ENCODE data around the gene AFTPH.

Gene AFTPH

DNA sequence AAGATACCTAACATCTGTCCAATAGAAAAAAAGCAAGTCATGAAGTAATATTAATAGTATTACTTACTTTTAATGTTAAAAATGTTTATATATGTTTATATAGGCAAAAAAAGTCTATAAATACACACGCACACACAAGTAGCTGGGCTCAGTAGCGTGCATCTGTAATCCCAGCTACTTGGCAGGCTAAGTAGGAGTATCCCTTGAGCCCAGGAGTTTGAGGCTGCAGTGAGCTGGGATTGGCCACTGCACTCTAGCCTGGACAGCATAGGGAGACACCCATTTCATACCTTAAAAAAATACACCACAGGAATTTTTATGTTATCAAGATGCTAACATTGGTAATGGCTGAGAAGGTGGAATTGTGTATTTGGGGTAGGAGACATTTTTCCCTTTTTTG is 17.4 kb upstream of the AFTPH start:
- no peak overlapping the region for H3K4me3 ChIP-seq (ENCODE audit: low read depth, low read length)
- CTCF ChIA-PET, result interaction anchor here (0.8 to 3.6 kb wide), 2 partner anchors 16 to 19 kb away, joined by 3 to 15 read pairs; no protein-coding TSS in a partner anchor
- POLR2A ChIA-PET, result interaction anchor here (1.1 kb wide), 1 partner anchor 17 kb away, joined by 3 read pairs; no protein-coding TSS in a partner anchor
- no peaks in the 10 kb centered on the region for H3K9me3 ChIP-seq (ENCODE audit: control insufficient read depth, insufficient read depth, low read depth, low read length)
- no peaks in the 10 kb centered on the region for H3K36me3 ChIP-seq (ENCODE audit: control insufficient read depth in 2 of 2, insufficient read depth in 1 of 2, low read length in 2 of 2)
- TF ChIP-seq OSR2 (tag by site-specific recombination; IDR thresholded peaks at IDR 0.05), result no peak
- TF ChIP-seq ZNF423 (tag by site-specific recombination; IDR thresholded peaks at IDR 0.05), result no peak
- TF ChIP-seq, protein P1, sequence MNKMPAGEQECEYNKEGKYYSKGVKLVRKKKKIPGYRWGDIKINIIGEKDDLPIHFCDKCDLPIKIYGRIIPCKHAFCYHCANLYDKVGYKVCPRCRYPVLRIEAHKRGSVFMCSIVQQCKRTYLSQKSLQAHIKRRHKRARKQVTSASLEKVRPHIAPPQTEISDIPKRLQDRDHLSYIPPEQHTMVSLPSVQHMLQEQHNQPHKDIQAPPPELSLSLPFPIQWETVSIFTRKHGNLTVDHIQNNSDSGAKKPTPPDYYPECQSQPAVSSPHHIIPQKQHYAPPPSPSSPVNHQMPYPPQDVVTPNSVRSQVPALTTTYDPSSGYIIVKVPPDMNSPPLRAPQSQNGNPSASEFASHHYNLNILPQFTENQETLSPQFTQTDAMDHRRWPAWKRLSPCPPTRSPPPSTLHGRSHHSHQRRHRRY (tag by site-specific recombination; IDR thresholded peaks at IDR 0.05), result no peak
- no peak for TF ChIP-seq OVOL3 (tag by site-specific recombination; IDR thresholded peaks at IDR 0.05)
- TF ChIP-seq ZNF830 (tag by site-specific recombination; IDR thresholded peaks at IDR 0.05; ENCODE audit: low read depth), result no peak
- TF ChIP-seq ZNF10 (tag by site-specific recombination; IDR thresholded peaks at IDR 0.05), result no peak
- TF ChIP-seq ZNF791 (tag by site-specific recombination; IDR thresholded peaks at IDR 0.05), result no peak
- TF ChIP-seq, protein P2, sequence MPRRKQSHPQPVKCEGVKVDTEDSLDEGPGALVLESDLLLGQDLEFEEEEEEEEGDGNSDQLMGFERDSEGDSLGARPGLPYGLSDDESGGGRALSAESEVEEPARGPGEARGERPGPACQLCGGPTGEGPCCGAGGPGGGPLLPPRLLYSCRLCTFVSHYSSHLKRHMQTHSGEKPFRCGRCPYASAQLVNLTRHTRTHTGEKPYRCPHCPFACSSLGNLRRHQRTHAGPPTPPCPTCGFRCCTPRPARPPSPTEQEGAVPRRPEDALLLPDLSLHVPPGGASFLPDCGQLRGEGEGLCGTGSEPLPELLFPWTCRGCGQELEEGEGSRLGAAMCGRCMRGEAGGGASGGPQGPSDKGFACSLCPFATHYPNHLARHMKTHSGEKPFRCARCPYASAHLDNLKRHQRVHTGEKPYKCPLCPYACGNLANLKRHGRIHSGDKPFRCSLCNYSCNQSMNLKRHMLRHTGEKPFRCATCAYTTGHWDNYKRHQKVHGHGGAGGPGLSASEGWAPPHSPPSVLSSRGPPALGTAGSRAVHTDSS (tag by site-specific recombination; IDR thresholded peaks at IDR 0.05), result no peak
- TF ChIP-seq ZNF350 (tag by site-specific recombination; IDR thresholded peaks at IDR 0.05), result no peak
- TF ChIP-seq ZNF549 (tag by site-specific recombination; IDR thresholded peaks at IDR 0.05), result no peak
- no peak for TF ChIP-seq ZNF843 (tag by site-specific recombination; IDR thresholded peaks at IDR 0.05)
- no peak for TF ChIP-seq ZNF701 (tag by site-specific recombination; IDR thresholded peaks at IDR 0.05)
- TF ChIP-seq ZNF548 (tag by site-specific recombination; IDR thresholded peaks at IDR 0.05), result no peak
- TF ChIP-seq, protein P3, sequence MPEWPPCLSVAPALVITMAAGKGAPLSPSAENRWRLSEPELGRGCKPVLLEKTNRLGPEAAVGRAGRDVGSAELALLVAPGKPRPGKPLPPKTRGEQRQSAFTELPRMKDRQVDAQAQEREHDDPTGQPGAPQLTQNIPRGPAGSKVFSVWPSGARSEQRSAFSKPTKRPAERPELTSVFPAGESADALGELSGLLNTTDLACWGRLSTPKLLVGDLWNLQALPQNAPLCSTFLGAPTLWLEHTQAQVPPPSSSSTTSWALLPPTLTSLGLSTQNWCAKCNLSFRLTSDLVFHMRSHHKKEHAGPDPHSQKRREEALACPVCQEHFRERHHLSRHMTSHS (tag by site-specific recombination; IDR thresholded peaks at IDR 0.05), result no peak
- no peak for TF ChIP-seq ZNF530 (tag by site-specific recombination; IDR thresholded peaks at IDR 0.05; ENCODE audit: low read depth)
- TF ChIP-seq, protein P4, sequence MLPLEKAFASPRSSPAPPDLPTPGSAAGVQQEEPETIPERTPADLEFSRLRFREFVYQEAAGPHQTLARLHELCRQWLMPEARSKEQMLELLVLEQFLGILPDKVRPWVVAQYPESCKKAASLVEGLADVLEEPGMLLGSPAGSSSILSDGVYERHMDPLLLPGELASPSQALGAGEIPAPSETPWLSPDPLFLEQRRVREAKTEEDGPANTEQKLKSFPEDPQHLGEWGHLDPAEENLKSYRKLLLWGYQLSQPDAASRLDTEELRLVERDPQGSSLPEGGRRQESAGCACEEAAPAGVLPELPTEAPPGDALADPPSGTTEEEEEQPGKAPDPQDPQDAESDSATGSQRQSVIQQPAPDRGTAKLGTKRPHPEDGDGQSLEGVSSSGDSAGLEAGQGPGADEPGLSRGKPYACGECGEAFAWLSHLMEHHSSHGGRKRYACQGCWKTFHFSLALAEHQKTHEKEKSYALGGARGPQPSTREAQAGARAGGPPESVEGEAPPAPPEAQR (tag by site-specific recombination; IDR thresholded peaks at IDR 0.05), result no peak
- no peaks in the 10 kb centered on the region for H3K4me1 ChIP-seq (ENCODE audit: control insufficient read depth, insufficient read depth, low read length)
- H3K27ac ChIP-seq (ENCODE audit: extremely low read depth, low read depth, low read length), result no peak overlapping the region

DNA sequence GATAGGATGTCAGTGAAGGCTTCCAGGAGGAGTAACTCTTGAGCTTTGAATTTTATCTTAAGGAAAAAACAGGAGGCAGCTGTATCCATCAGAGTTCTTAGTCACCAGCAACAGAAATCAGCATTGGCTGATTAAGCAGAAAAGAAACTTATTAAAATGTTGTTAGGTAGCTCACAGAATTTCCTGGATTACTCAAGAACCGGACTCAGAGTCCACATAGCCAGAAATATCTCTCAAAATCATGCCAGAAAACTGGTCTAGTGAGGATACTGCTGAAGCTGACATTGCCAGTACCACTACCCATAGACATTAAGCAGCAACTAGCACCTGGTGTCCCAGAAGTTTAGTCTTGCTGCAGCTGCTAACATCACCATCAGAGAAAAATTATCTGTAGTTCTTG is 10.1 kb upstream of the AFTPH start:
- TF ChIP-seq, protein P5, sequence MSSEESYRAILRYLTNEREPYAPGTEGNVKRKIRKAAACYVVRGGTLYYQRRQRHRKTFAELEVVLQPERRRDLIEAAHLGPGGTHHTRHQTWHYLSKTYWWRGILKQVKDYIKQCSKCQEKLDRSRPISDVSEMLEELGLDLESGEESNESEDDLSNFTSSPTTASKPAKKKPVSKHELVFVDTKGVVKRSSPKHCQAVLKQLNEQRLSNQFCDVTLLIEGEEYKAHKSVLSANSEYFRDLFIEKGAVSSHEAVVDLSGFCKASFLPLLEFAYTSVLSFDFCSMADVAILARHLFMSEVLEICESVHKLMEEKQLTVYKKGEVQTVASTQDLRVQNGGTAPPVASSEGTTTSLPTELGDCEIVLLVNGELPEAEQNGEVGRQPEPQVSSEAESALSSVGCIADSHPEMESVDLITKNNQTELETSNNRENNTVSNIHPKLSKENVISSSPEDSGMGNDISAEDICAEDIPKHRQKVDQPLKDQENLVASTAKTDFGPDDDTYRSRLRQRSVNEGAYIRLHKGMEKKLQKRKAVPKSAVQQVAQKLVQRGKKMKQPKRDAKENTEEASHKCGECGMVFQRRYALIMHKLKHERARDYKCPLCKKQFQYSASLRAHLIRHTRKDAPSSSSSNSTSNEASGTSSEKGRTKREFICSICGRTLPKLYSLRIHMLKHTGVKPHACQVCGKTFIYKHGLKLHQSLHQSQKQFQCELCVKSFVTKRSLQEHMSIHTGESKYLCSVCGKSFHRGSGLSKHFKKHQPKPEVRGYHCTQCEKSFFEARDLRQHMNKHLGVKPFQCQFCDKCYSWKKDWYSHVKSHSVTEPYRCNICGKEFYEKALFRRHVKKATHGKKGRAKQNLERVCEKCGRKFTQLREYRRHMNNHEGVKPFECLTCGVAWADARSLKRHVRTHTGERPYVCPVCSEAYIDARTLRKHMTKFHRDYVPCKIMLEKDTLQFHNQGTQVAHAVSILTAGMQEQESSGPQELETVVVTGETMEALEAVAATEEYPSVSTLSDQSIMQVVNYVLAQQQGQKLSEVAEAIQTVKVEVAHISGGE (tag by site-specific recombination; conservative IDR thresholded peaks at IDR 0.05; ENCODE audit: low read depth), result no peak
- TF ChIP-seq, protein P6, sequence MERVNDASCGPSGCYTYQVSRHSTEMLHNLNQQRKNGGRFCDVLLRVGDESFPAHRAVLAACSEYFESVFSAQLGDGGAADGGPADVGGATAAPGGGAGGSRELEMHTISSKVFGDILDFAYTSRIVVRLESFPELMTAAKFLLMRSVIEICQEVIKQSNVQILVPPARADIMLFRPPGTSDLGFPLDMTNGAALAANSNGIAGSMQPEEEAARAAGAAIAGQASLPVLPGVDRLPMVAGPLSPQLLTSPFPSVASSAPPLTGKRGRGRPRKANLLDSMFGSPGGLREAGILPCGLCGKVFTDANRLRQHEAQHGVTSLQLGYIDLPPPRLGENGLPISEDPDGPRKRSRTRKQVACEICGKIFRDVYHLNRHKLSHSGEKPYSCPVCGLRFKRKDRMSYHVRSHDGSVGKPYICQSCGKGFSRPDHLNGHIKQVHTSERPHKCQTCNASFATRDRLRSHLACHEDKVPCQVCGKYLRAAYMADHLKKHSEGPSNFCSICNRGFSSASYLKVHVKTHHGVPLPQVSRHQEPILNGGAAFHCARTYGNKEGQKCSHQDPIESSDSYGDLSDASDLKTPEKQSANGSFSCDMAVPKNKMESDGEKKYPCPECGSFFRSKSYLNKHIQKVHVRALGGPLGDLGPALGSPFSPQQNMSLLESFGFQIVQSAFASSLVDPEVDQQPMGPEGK (tag by site-specific recombination; IDR thresholded peaks at IDR 0.05), result no peak
- no peak for TF ChIP-seq ZNF585B (tag by site-specific recombination; IDR thresholded peaks at IDR 0.05)
- no peak for TF ChIP-seq ZNF843 (tag by site-specific recombination; IDR thresholded peaks at IDR 0.05)
- no peak for TF ChIP-seq ZNF776 (tag by site-specific recombination; IDR thresholded peaks at IDR 0.05; ENCODE audit: borderline replicate concordance)
- TF ChIP-seq ZNF549 (tag by site-specific recombination; IDR thresholded peaks at IDR 0.05), result no peak
- TF ChIP-seq SP7 (tag by site-specific recombination; IDR thresholded peaks at IDR 0.05), result no peak
- no peak for TF ChIP-seq ZNF324 (tag by site-specific recombination; IDR thresholded peaks at IDR 0.05)
- H3K4me1 ChIP-seq (ENCODE audit: control insufficient read depth, insufficient read depth, low read length), result no peaks in the 10 kb centered on the region
- H3K4me3 ChIP-seq (ENCODE audit: low read depth, low read length), result no peak overlapping the region
- ChIA-PET POLR2A (interaction anchor here (0.6 kb wide), 1 partner anchor 61 kb away, joined by 5 read pairs; no protein-coding TSS in a partner anchor), CTCF (interaction anchor here (0.7 to 1.9 kb wide), 3 partner anchors 9 to 26 kb away, joined by 3 to 17 read pairs (median 5); partner anchors contain the start of gene AFTPH)
- H3K9me3 ChIP-seq (ENCODE audit: control insufficient read depth, insufficient read depth, low read depth, low read length), result no peaks in the 10 kb centered on the region
- no peaks in the 10 kb centered on the region for H3K36me3 ChIP-seq (ENCODE audit: control insufficient read depth in 2 of 2, insufficient read depth in 1 of 2, low read length in 2 of 2)
- no peak overlapping the region for H3K27ac ChIP-seq (ENCODE audit: extremely low read depth, low read depth, low read length)
